A549 treated with Mapracorat at 1 μM for 4 hours (cell line): ENCODE results near the gene RSPH9. TPM values are rescaled to one million over a fixed set of nuclear protein-coding genes. Genes with fewer than 3 reads are reported as not detected.

ENCODE experiments used
- total RNA-seq: library from RNA; stranded (reverse); fragments of 200-300 nt; extraction: Qiagen RNA extraction; gene quantifications from 5 replicates; pipeline ENCODE4 v1.2.3, GENCODE V29; 2022

Gene RSPH9, protein sequence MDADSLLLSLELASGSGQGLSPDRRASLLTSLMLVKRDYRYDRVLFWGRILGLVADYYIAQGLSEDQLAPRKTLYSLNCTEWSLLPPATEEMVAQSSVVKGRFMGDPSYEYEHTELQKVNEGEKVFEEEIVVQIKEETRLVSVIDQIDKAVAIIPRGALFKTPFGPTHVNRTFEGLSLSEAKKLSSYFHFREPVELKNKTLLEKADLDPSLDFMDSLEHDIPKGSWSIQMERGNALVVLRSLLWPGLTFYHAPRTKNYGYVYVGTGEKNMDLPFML
- 0.20 to 0.34 TPM (median 0.24 TPM) in 5 replicates for total RNA-seq

DNA sequence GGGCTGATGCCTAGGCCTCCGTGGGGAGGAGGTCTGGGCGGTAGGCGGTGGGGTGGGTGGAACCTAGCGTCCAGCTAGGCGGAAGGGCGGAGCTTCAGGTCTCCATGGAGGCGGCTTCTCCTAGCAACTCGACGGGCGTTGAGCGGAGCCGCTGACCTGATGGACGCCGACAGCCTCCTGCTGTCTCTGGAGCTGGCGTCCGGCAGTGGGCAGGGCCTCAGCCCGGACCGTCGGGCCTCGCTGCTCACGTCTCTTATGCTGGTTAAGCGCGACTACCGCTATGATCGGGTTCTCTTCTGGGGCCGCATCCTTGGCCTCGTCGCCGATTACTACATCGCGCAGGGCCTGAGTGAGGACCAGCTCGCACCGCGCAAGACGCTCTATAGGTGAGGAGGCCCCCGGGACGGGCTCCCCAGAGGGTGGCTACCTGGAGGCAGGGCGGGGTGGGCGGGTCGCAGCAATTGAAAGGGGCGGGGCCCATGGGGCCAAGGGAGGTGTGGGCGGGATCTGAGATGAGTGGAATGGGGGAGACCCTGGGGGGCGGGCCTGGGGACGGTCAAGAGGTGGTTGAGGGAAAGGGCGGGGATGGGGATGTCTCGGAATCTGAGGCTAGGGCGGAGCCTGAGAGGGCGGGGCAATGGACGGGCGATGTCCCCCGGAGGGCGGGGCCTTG, at the start of gene RSPH9:
TSS of gene RSPH9 (plus strand) at position 97 of the 673 bp plus-strand sequence. CDS start at position 160, 63 bp downstream.

DNA sequence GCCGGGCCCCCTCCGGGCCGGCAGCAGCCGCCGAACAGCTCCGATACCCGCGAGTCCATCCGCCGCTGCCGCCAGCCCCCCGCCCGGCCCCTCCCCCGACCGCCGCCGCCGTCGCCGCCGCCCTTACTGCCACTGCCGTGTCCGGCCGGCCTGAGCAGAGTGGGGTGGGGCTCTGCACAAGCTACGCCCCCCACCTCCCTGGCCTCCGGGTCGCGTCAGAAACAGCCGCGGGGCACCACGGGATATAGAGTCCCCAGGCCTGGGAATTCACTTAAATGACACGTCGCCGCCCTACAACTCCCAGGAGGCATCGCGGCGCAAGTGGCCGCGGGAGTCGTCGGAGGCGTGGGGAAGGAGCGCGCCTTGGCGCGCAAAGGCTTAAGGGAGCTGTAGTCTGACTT, 15.7 kb upstream of the RSPH9 start, which contains the start of gene GTPBP2:
TSS of gene GTPBP2 (minus strand) at position 161 of the 401 bp plus-strand sequence. CDS start at position 59, 102 bp downstream.

DNA sequence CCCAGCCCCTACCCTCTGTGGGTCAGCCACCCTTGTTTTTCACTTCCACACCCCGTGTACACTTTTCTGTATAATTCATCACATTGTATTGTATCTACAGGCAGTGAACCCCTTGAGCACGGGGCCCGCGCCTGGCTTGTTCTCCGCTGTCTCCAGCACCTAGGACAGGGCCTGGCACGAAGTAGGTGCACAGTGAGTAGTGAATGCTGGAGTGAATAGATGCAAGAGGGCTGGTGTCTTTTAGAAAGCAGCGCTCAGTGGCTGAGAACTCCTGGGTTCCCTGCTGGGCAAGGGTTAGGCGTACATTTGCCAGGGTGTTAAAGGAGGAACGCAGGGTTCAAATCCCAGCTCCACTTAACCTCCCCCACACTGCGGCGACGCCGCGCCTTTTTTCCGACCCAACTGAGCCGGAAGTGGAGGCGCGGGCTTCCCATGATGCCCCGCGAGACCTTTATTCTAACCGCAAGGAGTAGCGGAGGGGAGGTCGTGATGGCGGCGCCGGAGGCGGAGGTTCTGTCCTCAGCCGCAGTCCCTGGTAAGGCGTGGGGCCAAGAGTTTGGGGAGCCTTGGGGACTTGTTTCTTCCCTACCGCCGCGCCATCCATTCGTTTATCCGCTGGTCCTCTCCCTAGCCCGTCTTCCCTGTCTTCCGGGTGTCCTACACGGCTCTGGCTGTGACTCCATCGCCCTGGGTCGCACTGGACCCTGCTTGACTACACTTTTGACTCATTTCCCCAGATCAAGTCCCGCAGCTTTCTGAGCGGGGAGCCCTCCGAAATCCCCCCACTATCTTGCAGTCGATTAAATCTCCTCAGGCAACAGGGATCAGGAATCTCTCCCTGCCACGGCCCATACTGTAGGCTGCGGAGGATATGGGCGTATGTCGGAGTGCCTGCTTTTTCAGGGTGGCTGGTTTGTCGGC, 9.2 kb upstream of the RSPH9 start, which contains the start of gene MAD2L1BP:
TSS of gene MAD2L1BP (plus strand) at position 454 of the 921 bp plus-strand sequence. CDS start at position 490, 36 bp downstream.

GRCh38 chr6:43687437-43688347, 42.9 kb downstream of the RSPH9 start, which contains the start of gene MRPS18A:
MRPS18A (minus strand) TSS chr6:43687791; CDS start chr6:43687779, 12 bp downstream.

Other genes with a start within 250 kb of the RSPH9 start
- 5.7 to 12.4 TPM (median 8.5 TPM) in 5 replicates for gene ABCC10, start 217.5 kb upstream of the RSPH9 start, total RNA-seq
- 4.5 to 7.5 TPM (median 7.1 TPM) in 5 replicates for gene DLK2, start 189.5 kb upstream of the RSPH9 start, total RNA-seq
- 15.2 to 19.9 TPM (median 18.2 TPM) in 5 replicates for gene TJAP1, start 167.5 kb upstream of the RSPH9 start, total RNA-seq
- 0.46 to 1.3 TPM (median 1.1 TPM) in 5 replicates for gene LRRC73, start 134.7 kb upstream of the RSPH9 start, total RNA-seq
- 63.3 to 71.4 TPM (median 66.2 TPM) in 5 replicates for gene YIPF3, start 128.1 kb upstream of the RSPH9 start, total RNA-seq
- gene POLR1C, start 127.9 kb upstream of the RSPH9 start, total RNA-seq: 44.9 to 48.4 TPM (median 46.3 TPM) in 5 replicates
- 25.5 to 28.9 TPM (median 28.4 TPM) in 5 replicates for gene XPO5, start 69.0 kb upstream of the RSPH9 start, total RNA-seq
- 6.8 to 10.3 TPM (median 8.3 TPM) in 5 replicates for gene POLH, start 68.9 kb upstream of the RSPH9 start, total RNA-seq
- 15.0 to 21.1 TPM (median 16.7 TPM) in 5 replicates for gene GTPBP2, start 15.8 kb upstream of the RSPH9 start, total RNA-seq
- gene MAD2L1BP, start 9.2 kb upstream of the RSPH9 start, total RNA-seq: 34.3 to 36.7 TPM (median 34.7 TPM) in 5 replicates
- gene MRPS18A, start 42.8 kb downstream of the RSPH9 start, total RNA-seq: 45.6 to 50.1 TPM (median 47.0 TPM) in 5 replicates
- 27.8 to 33.9 TPM (median 29.9 TPM) in 5 replicates for gene VEGFA, start 125.2 kb downstream of the RSPH9 start, total RNA-seq